HG02840 (cell line): ENCODE data around the gene DNAH3.
A peak's percentile ranks its signal among the peaks of the same experiment; 100 is the strongest.

Source experiments
- ATAC-seq: cut with Tn5 transposase; IDR thresholded peaks from one replicate; pipeline ENCODE4 v1.9.1; 2021; ENCODE audit warnings: mild to moderate bottlenecking, moderate library complexity, moderate number of reproducible peaks; ENCODE audit not compliant: unreplicated experiment, low FRiP score

DNAH3 gene

DNA sequence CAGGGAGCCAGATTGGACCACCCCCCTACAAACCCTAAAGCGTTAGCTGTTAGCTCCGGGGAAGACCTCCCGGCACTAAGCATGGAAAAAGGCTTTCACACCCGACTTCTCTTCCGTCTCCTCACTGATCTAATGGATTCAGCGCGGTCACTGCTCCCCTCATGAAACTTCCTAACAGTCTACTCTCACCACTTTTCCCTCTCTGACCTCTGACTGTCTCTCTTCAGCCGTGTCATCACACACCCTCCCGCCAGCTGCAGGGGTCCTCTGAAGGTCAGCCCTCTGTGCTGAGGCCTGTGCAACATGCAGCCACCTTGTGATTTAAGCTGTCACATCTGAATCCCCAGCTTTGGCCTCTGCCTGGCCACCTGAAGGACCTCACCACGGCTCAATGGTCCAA lies 234.4 kb downstream of the DNAH3 start:
- no peak for ATAC-seq

GRCh38 chr16:20911361-20911760 lies 239.3 kb downstream of the DNAH3 start:
- ATAC-seq = no peak

DNA sequence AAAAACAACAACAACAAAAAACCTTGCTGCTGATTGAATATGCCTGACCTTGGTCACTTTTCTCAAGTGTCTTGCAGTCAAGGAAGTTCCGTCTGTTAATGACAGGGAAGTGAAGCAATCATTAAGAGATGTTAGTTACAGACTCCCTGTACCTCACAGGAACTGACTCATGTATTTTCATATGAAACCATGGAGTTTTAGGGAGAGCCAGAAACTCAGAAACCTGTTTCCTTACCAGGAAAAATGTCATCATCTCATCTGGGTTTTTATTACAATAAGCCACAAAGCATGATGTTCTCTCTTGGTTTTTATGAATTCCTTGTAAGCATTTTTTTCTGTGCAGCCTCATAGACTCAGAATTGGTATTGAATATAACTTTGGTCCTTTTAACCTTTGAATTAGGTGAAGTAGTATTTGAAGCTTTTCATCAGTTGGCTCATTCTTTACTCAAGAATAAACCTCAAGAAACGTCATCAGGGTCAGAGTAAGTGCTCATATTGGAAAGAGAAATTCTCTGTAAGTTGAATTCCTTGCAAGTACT lies 239.8 kb downstream of the DNAH3 start:
- no peak for ATAC-seq

DNA sequence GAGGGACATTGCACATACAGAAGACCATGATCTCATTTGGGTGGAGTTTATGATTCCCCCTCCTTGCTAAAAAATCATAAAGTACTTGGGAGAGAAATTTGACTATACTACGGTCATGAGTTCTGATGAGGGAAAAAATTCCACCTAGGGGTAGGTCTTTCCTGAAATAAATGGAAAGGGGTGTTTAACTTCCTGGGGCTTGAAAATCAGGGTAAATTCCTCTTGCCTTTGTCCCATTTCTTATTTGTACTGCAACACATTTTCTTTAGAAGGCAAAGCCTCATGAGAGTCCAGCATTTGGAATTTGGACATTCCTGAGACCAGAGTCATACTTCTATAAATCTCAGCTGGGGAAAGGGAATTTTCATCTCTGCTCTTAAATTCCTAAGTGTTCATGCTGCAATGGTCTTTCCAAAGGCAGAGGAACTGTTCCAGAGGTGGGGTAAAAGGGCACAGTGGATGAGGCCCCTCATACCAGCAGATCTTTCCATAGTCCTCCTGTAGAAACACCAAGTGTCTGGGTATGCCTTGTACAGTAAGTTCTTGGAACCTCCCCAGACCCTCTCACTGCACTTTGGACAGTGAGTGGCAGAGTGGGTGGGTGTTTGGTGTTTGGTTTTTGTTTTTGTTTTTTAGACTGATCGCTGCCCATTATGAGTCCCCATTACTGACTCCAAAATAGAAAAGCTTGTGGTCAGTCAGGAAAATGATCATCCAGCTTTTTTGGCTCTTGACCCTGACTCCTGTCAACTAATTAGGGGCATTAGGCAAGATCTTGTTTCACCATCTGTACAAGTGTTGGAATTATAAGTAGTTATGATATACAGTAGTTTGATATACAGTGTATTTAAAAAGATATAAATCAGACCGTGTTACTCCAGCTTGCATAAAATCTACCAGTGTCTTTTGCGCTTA lies 244.0 kb downstream of the DNAH3 start:
- no peak for ATAC-seq

DNA sequence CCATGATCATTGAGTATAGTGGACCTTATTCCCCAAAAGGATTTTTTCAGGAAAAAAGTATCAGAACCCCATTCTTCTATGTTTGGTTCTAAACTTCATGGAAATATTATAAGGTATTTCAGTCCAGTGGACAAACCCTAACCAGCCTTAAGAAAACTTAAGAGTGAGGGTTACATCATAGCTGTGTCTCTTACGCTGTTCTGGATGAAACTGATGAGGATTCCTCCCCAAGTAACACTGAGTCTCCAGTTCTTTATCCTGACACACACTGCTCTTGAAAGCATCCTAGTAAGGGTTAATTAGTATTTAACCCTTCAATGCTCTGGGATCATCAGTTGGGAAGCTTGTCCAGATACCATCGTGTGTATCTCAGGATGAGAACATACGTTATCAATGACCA lies 245.1 kb downstream of the DNAH3 start:
- no peak for ATAC-seq

DNA sequence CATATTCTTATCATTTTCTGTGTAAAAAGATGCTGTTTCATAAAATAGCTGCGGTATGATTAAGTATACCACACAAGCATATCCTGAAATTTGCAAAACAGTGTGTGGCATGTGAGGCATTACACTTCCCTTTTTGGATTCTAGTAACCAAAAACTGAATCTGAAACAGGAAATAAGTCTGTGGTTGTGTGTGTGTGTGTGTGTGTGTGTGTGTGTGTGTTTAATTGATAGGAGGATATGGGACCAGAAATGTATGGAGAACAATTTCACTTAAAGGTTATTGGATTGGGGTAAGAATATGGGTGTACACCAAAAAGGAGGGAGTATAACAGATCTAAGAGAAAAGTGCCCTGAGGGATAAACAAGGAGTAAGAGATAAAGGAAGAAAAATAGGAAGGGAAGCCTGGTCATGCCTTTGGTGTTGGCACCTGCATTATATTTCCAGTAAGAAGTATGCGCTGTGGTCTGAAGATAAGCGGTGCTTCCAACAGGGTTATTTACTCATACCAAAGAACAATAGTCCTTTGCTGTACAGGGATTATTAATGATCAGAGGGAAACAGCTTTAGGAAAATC lies 246.1 kb downstream of the DNAH3 start:
- no peak for ATAC-seq

DNA sequence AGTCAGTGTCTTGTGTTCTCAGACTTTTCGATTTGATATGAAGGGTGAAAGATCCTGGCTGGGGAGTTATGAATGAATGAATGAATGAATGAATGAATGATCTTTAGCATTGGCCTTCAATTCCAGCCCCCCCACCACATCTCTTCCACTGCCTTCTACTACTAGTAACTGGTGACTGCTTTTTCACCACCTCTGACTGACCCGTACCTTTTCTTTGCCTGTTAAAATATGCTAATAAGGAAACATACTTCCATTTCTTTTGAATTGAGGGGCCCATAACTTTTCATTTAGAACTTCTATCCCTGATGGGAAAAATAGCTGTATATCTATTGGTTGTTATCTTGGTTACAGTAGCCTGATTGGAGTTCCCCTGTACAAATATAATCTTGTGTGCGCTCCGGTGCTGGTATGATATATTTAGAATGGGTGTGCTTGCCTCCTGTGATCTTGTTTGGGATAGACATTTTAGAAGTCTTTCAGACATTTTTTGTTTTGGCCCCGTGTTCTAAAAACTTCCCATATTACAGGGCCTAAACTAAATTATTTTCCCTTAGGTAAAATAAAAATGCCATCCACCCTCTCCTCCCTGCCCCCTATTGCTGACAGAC lies 246.6 kb downstream of the DNAH3 start:
- ATAC-seq = no peak

DNA sequence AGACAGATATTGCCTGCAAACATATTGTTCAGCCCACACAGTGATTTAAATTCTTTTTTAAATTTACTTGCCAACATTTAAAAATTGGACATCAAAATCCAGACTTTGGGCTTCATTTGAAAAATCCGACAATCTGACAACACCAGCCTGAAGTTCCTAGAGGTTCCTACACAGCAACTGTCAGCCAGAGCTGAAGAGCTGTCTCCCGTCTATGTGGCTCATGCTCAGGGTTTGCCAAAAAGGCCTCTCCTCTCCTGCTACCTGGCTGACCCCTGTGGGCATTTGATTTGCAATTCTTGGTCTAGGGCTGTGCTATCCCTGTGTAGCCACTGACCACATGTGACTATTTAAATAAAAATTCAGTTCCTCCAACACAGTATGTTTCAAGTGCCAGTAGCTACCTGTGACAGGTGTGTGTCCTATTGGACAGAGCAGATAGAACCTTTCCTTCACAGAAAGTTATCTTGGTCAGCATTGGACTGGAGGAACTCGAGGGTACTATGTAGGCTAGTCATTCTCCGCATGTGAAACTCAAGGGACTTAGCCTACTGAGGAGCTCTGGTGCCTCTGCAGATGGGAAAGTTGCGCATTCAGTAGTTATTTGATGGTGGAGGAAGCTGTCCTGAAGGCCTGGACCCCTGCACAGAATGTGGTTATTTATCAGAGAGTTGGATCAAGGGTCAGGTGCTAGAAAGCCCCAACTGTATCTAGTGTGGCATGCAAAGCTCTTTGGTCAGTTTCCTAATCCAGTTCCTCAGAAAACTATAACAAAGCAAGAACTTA lies 247.3 kb downstream of the DNAH3 start:
- no peak for ATAC-seq

DNA sequence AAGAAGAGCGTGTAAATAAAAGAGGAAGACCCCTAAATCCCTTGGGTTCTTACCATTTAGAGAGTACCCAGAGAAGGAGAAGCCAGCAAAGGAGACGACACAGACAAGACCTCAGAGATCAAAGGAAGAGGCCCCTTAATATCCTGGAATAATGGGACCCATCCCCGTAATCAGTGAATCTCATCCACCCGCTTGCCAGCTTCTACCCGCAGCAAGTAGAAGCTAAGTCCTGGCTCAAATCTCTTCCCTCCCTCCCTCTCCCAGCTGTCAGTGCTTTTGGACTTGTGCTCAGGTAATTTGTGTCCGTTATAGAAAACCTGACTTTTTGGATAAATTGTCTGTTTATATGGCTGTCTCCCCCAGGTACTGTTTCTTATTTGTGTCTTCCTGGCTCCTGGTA lies 248.2 kb downstream of the DNAH3 start:
- ATAC-seq = no peak

DNA sequence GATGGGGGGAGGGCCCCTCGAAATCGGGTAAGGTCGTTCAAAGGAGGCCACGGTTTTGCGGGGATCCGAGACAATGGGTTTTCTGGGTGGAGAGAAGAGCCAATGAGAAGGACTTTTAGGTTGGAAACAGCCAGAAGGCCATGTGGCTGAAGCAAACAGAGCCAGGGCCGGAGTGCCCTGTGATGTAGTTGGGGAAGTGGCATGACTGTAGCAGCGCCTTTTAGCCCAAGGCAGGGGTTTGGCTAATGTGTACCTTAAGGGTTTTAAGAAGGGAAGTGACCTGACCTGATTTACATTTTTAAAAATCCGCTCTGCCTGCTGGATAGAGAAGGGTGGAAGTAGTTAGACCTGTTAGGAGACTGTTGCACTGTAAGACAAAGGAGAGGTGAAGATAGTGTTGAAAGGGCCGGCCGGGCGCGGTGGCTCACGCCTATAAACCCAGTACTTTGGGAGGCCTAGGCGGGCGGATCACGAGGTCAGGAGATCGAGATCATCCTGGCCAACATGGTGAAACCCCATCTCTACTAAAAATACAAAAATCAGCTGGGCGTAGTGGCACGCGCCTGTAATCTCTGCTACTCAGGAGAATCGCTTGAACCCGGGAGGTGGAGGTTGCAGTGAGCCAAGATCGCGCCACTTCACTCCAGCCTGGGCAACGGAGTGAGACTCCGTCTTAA lies 249.1 kb downstream of the DNAH3 start:
- no peak for ATAC-seq

- peak; percentile 5 for ATAC-seq
Observed at GRCh38 chr16:20901068-20901435, 249.6 kb downstream of the DNAH3 start.

DNA sequence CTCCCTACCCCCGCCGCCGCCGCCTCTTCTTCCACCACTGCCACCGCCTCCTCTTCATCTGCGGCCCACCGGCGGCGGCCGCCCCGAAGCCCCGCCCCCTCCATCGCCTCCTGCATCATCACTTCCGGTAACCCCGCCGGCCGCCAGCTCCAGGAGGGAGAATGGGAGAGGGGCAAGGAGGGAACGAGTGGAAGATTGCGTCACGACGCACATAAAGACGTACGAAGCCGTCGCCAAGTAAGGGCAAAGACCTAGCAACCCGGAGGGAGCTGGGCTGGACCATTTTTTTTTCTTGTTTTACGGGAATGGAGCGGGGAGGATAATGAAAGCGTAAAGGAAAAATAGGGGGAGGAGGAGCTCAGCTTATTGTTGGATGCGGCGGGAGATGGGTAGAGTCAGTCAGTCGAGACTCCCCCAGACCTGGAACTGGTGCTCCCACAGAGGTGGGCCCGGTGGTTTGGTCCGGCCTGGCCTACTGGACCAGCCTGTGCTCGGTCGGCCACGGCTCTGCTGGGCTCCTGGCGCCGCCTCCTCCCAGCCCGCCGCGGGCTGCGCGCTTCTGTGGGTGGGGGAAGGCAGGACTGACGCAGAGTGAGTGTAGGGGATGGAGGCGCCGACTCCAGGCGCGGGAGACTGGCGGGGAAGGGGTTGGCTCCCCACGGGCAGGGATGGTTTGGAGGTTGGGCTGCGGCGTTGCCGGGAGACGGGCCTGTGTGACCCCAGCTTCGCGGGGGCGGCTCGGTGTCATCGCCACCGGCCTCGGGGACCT lies 250.2 kb downstream of the DNAH3 start, which contains the start of the genes DCUN1D3 and LYRM1:
DCUN1D3 (minus strand) TSS at position 60 of the 769 bp plus-strand sequence. CDS start 37,820 bp downstream, outside the sequence.
LYRM1 (plus strand) TSS at position 473 of the 769 bp plus-strand sequence. CDS start 14,785 bp downstream, outside the sequence.
- ATAC-seq = peak; percentile 76

DNA sequence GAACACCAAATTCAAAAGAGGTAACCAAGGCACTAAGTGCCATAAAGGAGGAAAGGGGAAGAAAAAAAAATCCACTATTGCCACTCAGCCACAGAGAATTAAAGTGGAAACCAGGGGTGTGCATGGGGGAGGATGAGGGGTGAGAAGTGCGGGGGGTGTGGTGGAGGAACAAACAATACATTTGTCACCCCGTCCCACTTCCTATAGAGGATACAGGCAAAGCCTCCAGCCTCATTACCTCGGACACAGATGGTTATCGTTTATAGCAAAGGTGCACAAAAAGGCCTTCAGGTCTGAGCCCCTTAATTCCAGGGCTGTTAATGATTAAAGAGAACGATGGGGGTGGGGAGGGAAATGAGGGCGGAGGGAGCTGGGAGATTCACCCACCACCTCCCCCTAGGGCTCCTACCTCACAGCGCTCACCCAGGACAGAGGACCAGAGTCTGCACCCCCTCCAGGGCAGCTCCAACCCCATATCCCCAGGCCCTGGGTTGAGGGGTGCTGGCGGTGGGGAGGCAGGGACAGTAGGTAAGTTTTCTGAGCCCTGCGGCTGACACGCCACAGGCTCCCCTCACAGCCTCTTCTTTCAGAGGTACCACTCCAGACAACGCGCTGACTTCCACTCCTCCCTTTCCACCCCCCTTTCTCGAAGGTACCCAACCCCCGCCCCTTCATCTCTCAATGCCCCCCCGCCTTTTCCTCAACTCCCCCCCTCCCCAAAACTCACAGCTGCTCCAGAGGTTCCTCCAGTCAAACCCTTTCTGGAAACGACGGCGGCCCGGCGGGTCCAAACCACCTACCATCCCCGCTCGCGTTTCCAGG lies 251.0 kb downstream of the DNAH3 start:
- no peak for ATAC-seq

- no peak for ATAC-seq
Observed at GRCh38 chr16:20899071-20899470, 251.6 kb downstream of the DNAH3 start.

- no peak for ATAC-seq
Observed at GRCh38 chr16:20897922-20898321, 252.7 kb downstream of the DNAH3 start.

GRCh38 chr16:20897253-20897897 lies 253.3 kb downstream of the DNAH3 start:
- no peak for ATAC-seq

DNA sequence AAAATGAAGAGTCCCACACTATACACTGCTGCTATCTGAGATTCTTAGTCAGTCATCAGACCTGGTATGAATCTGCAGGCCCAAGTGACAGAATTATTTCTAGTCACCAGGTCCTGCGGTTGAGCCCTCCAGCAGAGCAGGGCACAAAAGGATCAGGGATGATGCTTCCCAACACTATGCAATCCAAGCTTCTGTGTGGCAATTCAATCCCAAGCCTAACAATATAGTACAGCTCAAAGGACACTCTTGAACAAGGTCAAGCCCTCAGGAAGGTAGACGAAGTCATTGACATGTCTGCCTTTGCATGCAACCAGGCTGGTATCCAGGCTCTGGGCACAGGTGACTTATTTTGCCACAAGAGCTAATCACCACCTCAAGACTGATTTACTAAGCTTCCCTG lies 256.3 kb downstream of the DNAH3 start:
- no peak for ATAC-seq
